ENCODE data around the gene NDUFB2.

GRCh38 chr7:140661124-140661523 lies 35.4 kb upstream of the NDUFB2 start:
- no peak for TF ChIP-seq CTCF (IDR thresholded peaks at IDR 0.05)
- TF ChIP-seq POLR2A (IDR thresholded peaks at IDR 0.05), result no peak
